HCT116 (cell line): ENCODE results near the gene NCBP3. TPM values are rescaled to one million over a fixed set of nuclear protein-coding genes. Genes with fewer than 3 reads are reported as not detected.

ENCODE experiments used
- ATAC-seq: fragments of 200-7000 bp; cut with Tn5 transposase; 2 replicates; pipeline ENCODE4 v1.9.1; 2020; ENCODE audit warnings: mild to moderate bottlenecking, moderate library complexity
- BruUV-seq: library from RNA; stranded (reverse); fragments of 400-500 nt; replicated peaks from 2 replicates; lab custom pipeline; 2021; lab: Mats Ljungman, UMichigan
- CTCF ChIA-PET: fragments of 300-600 bp; sonication (Branson Sonifier 250); formaldehyde crosslinking; loops from one replicate; lab custom pipeline; 2021; ENCODE audit warnings: antibody characterized with exemption; lab: Charles Lee
- POLR2A ChIA-PET: fragments of 300-600, 350-600 bp; sonication (Branson Sonifier 250); formaldehyde crosslinking; loops from one replicate; lab custom pipeline; 2021; ENCODE audit warnings: antibody characterized with exemption; lab: Charles Lee
- RAD21 ChIA-PET, 2 experiments: fragments of 300-600 bp; sonication (Branson Sonifier 250); formaldehyde crosslinking; loops; one replicate each; lab custom pipeline; 2023; ENCODE audit warnings: low total read pairs in 2 of 2; ENCODE audit not compliant: uncharacterized antibody in 2 of 2, unreplicated experiment in 2 of 2, low non-redundant PET in 1 of 2; lab: Charles Lee
- DNase-seq: peaks from one replicate; pipeline ENCODE4 v3.0.0-alpha.2; 2010; ENCODE audit warnings: low read depth, low spot score
- H2AFZ ChIP-seq: fragments of 200-600 bp; shearing (Covaris generic), sonication (generic); 2 replicates; pipeline ENCODE4 v1.6.1; 2017; ENCODE audit warnings: low read depth, mixed run types, mixed read lengths, antibody characterized with exemption, low read length; ENCODE audit not compliant: poor library complexity, severe bottlenecking
- H3K27ac ChIP-seq: 2 replicates; pipeline ENCODE4 v1.5.1; 2012; ENCODE audit warnings: low read depth, low read length
- H3K27me3 ChIP-seq: fragments of 200-600 bp; sonication (generic); 2 replicates; pipeline ENCODE4 v1.6.1; 2016; ENCODE audit warnings: mixed run types, low read length, mixed read lengths; ENCODE audit not compliant: insufficient read depth
- H3K36me3 ChIP-seq, 2 experiments: fragments of 200-500 bp in 1 of 2; fragments of 200-600 bp in 1 of 2; sonication (Bioruptor generic) in 1 of 2; sonication (generic) in 1 of 2; 2 replicates each; pipeline versions ENCODE4 v1.5.1 to v1.6.1; 2014 to 2016; ENCODE audit warnings: low read length in 2 of 2, inconsistent platforms in 1 of 2, mixed read lengths in 1 of 2, mixed run types in 1 of 2; ENCODE audit not compliant: insufficient read depth in 2 of 2, control insufficient read depth in 1 of 2
- H3K4me1 ChIP-seq, 2 experiments: fragments of 200-600 bp in 1 of 2; sonication (generic) in 1 of 2; 2 replicates each; pipeline versions ENCODE4 v1.5.1 to v1.6.1; 2012 to 2017; ENCODE audit warnings: low read length in 2 of 2, inconsistent platforms in 1 of 2, mild to moderate bottlenecking in 1 of 2, mixed read lengths in 1 of 2, mixed run types in 1 of 2, moderate library complexity in 1 of 2; ENCODE audit not compliant: insufficient read depth in 2 of 2, control insufficient read depth in 1 of 2
- H3K4me2 ChIP-seq: fragments of 200-600 bp; sonication (generic); 2 replicates; pipeline ENCODE4 v1.6.1; 2017; ENCODE audit warnings: mixed run types, low read length, mixed read lengths
- H3K4me3 ChIP-seq, 2 experiments: fragments of 200-600 bp in 1 of 2; sonication (generic) in 1 of 2; replicated peaks in 1 of 2; 2 replicates each; pipeline ENCODE4 v1.5.1; 2011 to 2016; ENCODE audit warnings: low read length in 2 of 2, control low read depth in 1 of 2, low read depth in 1 of 2, mild to moderate bottlenecking in 1 of 2, mixed read lengths in 1 of 2, mixed run types in 1 of 2
- H3K79me2 ChIP-seq: fragments of 200-600 bp; sonication (generic); 2 replicates; pipeline ENCODE4 v1.6.1; 2017; ENCODE audit warnings: mild to moderate bottlenecking, mixed run types, low read length, moderate library complexity, mixed read lengths; ENCODE audit not compliant: insufficient read depth
- H3K9ac ChIP-seq: fragments of 200-600 bp; sonication (generic); 2 replicates; pipeline ENCODE4 v1.6.1; 2016; ENCODE audit warnings: low read length, mixed read lengths
- H3K9me2 ChIP-seq: fragments of 200-600 bp; sonication (generic), shearing (Covaris generic); 2 replicates; pipeline ENCODE4 v1.6.1; 2017; ENCODE audit warnings: mixed run types, mild to moderate bottlenecking, moderate library complexity; ENCODE audit not compliant: insufficient read depth
- H3K9me3 ChIP-seq, 2 experiments: fragments of 200-500 bp in 1 of 2; fragments of 200-600 bp in 1 of 2; sonication (Bioruptor generic) in 1 of 2; sonication (generic) in 1 of 2; 2 replicates each; pipeline ENCODE4 v1.6.1; 2014 to 2017; ENCODE audit warnings: low read length in 2 of 2, mixed read lengths in 2 of 2, inconsistent platforms in 1 of 2, low read depth in 1 of 2, mild to moderate bottlenecking in 1 of 2, mixed run types in 1 of 2, moderate library complexity in 1 of 2; ENCODE audit not compliant: control insufficient read depth in 1 of 2, insufficient read depth in 1 of 2
- H4K20me1 ChIP-seq: fragments of 200-600 bp; sonication (generic), shearing (Covaris generic); 2 replicates; pipeline ENCODE4 v1.6.1; 2017; ENCODE audit warnings: mixed run types, mild to moderate bottlenecking, moderate library complexity; ENCODE audit not compliant: insufficient read depth
- CBX3 ChIP-seq: IDR thresholded peaks from 2 replicates; pipeline ENCODE4 v1.6.1; 2012; ENCODE audit warnings: low read depth
- CEBPB ChIP-seq: IDR thresholded peaks from 2 replicates; pipeline ENCODE4 v1.6.1; 2012; ENCODE audit warnings: low read depth
- EZH2 ChIP-seq: fragments of 200-600 bp; sonication (generic); IDR thresholded peaks from 2 replicates; pipeline ENCODE4 v1.6.1; 2017; ENCODE audit warnings: antibody characterized with exemption, mixed run types
- POLR2A ChIP-seq: IDR thresholded peaks from 2 replicates; pipeline ENCODE4 v1.7.0; 2011; ENCODE audit warnings: borderline replicate concordance; ENCODE audit not compliant: insufficient read depth, insufficient read length; ENCODE audit errors: extremely low read depth
- POLR2AphosphoS5 ChIP-seq: IDR thresholded peaks from 2 replicates; pipeline ENCODE4 v1.6.1; 2011; ENCODE audit warnings: mild to moderate bottlenecking, low read depth, low read length, moderate library complexity
- RAD21 ChIP-seq: IDR thresholded peaks from 2 replicates; pipeline ENCODE4 v1.6.1; 2012; ENCODE audit warnings: low read depth, mild to moderate bottlenecking
- REST ChIP-seq: IDR thresholded peaks from 2 replicates; pipeline ENCODE4 v1.6.1; 2012; ENCODE audit warnings: low read depth
- SIN3A ChIP-seq: IDR thresholded peaks from 2 replicates; pipeline ENCODE4 v1.6.1; 2012; ENCODE audit warnings: low read depth
- SP1 ChIP-seq: IDR thresholded peaks from 2 replicates; pipeline ENCODE4 v1.6.1; 2012; ENCODE audit warnings: low read depth
- YY1 ChIP-seq: IDR thresholded peaks from 2 replicates; pipeline ENCODE4 v1.6.1; 2011; ENCODE audit warnings: low read length, low read depth, moderate library complexity, mild to moderate bottlenecking; ENCODE audit not compliant: insufficient replicate concordance; ENCODE audit errors: extremely low read depth
- ZNF274 ChIP-seq: fragments of 200-500 bp; sonication (Bioruptor generic); IDR thresholded peaks from 2 replicates; pipeline ENCODE4 v1.6.1; 2014; ENCODE audit warnings: mild to moderate bottlenecking, low read depth, low read length, inconsistent platforms
- intact Hi-C: fragments of 100-400 bp; cut with micrococcal nuclease; formaldehyde crosslinking; loops from 2 replicates; pipeline ENCODE4 v1.10.0; 2022
- total RNA-seq: library from RNA; stranded (reverse); gene quantifications from one replicate; pipeline ENCODE4 v1.2.1, GENCODE V29; 2021; ENCODE audit not compliant: unreplicated experiment

NCBP3 gene
- total RNA-seq, 1 experiment from 2014 or later = 46.5 TPM

GRCh38 chr17:3771140-3771539, 74.9 kb downstream of the NCBP3 start:
- ChIA-PET POLR2A (no interaction called here), CTCF (interaction anchor here (2.0 kb wide), 1 partner anchor 34 kb away, joined by 12 read pairs; no protein-coding TSS in a partner anchor), RAD21 (no interaction called here)
- no TSS peak for BruUV-seq
- no peak overlapping the region for H3K9ac ChIP-seq
- no peak for DNase-seq
- H3K4me2 ChIP-seq = no peak overlapping the region
- no peaks in the 10 kb centered on the region for H3K79me2 ChIP-seq
- no peaks in the 10 kb centered on the region for H4K20me1 ChIP-seq
- H3K36me3 ChIP-seq = no peaks in the 10 kb centered on the region
- no peak for TF ChIP-seq CEBPB
- no peak for TF ChIP-seq RAD21
- no peak for TF ChIP-seq POLR2A
- TF ChIP-seq EZH2 = no peak
- no peak for TF ChIP-seq POLR2AphosphoS5
- TF ChIP-seq SP1 = no peak
- TF ChIP-seq REST = no peak
- TF ChIP-seq ZNF274 = no peak
- no peak for TF ChIP-seq SIN3A
- no peak for TF ChIP-seq YY1
- no peak for TF ChIP-seq CBX3
- H3K9me2 ChIP-seq = no peaks in the 10 kb centered on the region
- no peaks in the 10 kb centered on the region for H3K27me3 ChIP-seq
- H3K27ac ChIP-seq = no peak overlapping the region
- H2AFZ ChIP-seq = no peak overlapping the region
- H3K4me3 ChIP-seq = no peak overlapping the region
- no peaks in the 10 kb centered on the region for H3K9me3 ChIP-seq
- peaks cover 0 to 18% of the 10 kb centered on the region in 2 experiments; a peak in 2 of 4 replicates for H3K4me1 ChIP-seq
- no peak for ATAC-seq
- intact Hi-C loops = no loop called here
